Kidney (tissue), 14 donors: ENCODE measurements around the gene TARBP1. TPM values are rescaled to one million over a fixed set of nuclear protein-coding genes. Genes with fewer than 3 reads are reported as not detected.

Experiments used
- DNase-seq, 5 donors: peaks; one replicate each; pipeline ENCODE4 v3.0.0-alpha.2; 2013 to 2020
- FAIRE-seq: peaks from 2 replicates; lab custom pipeline; 2012; peaks lifted over from hg19 to GRCh38; lab: Jason Lieb, UNC
- H3K27ac ChIP-seq, 2 donors: one replicate each; pipeline ENCODE4 v1.7.0; 2013; ENCODE audit warnings: low read depth in 2 of 2, low read length in 2 of 2, inconsistent platforms in 1 of 2
- H3K27me3 ChIP-seq: one replicate; pipeline ENCODE4 v1.7.1; 2013; ENCODE audit warnings: low read length, inconsistent platforms; ENCODE audit not compliant: control insufficient read depth, insufficient read depth
- H3K36me3 ChIP-seq, 3 donors: one replicate each; pipeline versions ENCODE4 v1.7.0 to v1.7.1; 2013; ENCODE audit warnings: low read length in 3 of 3, control low read depth in 1 of 3, inconsistent platforms in 1 of 3; ENCODE audit not compliant: insufficient read depth in 3 of 3, control insufficient read depth in 2 of 3
- H3K4me1 ChIP-seq, 3 donors: one replicate each; pipeline versions ENCODE4 v1.7.0 to v1.7.1; 2013; ENCODE audit warnings: low read length in 3 of 3, inconsistent platforms in 1 of 3, low read depth in 1 of 3; ENCODE audit not compliant: control insufficient read depth in 2 of 3, insufficient read depth in 2 of 3
- H3K4me3 ChIP-seq, 3 donors: one replicate each; pipeline versions ENCODE4 v1.7.0 to v1.8.1; 2013; ENCODE audit warnings: low read length in 3 of 3, control low read depth in 1 of 3, inconsistent platforms in 1 of 3
- H3K9ac ChIP-seq, 3 donors: one replicate each; pipeline versions ENCODE4 v1.7.0 to v1.7.1; 2013; ENCODE audit warnings: low read length in 3 of 3, control low read depth in 1 of 3, inconsistent platforms in 1 of 3
- H3K9me3 ChIP-seq, 3 donors: one replicate each; pipeline versions ENCODE4 v1.7.0 to v1.7.1; 2013; ENCODE audit warnings: low read length in 3 of 3, control low read depth in 1 of 3, inconsistent platforms in 1 of 3; ENCODE audit not compliant: control insufficient read depth in 2 of 3, insufficient read depth in 1 of 3
- intact Hi-C: fragments of 100-400 bp; cut with DNase I; formaldehyde crosslinking; loops from one replicate; pipeline ENCODE4 v1.11.1; 2022
- polyA plus RNA-seq: library from polyadenylated mRNA; stranded (reverse); fragments of 350-450 nt; fragmentation: Illumina TruSeq; extraction: RNeasy Lipid Tissue Mini Kit (QIAGEN cat#74804); gene quantifications from one replicate; pipeline ENCODE4 v1.2.3, GENCODE V29; 2014; ENCODE audit warnings: low read depth, low replicate concordance; ENCODE audit not compliant: insufficient read depth
- total RNA-seq: library from RNA; stranded (reverse); fragmentation: NEBNext Ultra II Directional; extraction: Animal tissue kit (Norgen Biotek cat#: 25700); gene quantifications from one replicate; pipeline ENCODE4 v1.2.1, GENCODE V29; 2021
- TF ChIP-seq, protein P1 (sequence below): IDR thresholded peaks from 3 replicates; pipeline ENCODE4 v1.5.1; 2012; ENCODE audit warnings: mild to moderate bottlenecking, moderate library complexity, borderline replicate concordance; ENCODE audit not compliant: insufficient read depth; ENCODE audit errors: extremely low read depth
- donor health status: control.
- donor health status: control.
- donor health status: control.
- donor health status: control.
- donor health status: control.
- donor health status: DM: yes; HTN: yes; CAD: no.
- donor health status: Normal renal cell carcinoma (clear cell type).

The TARBP1 gene
- total and polyA plus RNA-seq, 2 donors from 2014 or later: 14.3 to 26.2 TPM

DNA sequence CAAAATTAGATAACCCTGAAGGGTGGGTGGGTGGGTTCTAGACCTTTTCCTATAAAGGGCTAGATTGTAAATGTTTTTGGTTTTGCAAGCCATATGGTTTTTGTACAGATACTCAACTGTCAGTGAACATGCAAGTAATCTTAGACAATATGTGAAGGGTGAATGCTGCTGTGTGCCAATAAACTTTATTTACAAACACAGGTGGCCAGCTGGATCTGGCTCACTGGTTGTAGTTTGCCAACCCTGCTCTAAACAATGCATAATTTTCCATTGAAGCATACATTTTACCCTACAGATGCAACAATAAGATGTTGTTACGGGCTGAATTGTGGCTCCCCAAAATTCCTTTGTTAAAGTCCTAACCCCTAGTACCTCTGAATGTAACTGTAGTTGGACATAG, 18.6 kb upstream of the TARBP1 start:
- Histone ChIP-seq H3K27ac (no peak overlapping the region), H3K4me3 (no peak overlapping the region), H3K27me3 (no peaks in the 10 kb centered on the region), H3K9me3 (no peaks in the 10 kb centered on the region), H3K36me3 (no peaks in the 10 kb centered on the region), H3K4me1 (peaks cover 0 to 14% (median 12%) of the 10 kb centered on the region in 3 donors), H3K9ac (no peak overlapping the region)
- FAIRE-seq (no peak), DNase-seq (no peak)
- intact Hi-C loops: loop anchor here (10.0 kb wide), 2 partner anchors 97 to 337 kb away; no protein-coding TSS in a partner anchor
- TF ChIP-seq, protein P1, sequence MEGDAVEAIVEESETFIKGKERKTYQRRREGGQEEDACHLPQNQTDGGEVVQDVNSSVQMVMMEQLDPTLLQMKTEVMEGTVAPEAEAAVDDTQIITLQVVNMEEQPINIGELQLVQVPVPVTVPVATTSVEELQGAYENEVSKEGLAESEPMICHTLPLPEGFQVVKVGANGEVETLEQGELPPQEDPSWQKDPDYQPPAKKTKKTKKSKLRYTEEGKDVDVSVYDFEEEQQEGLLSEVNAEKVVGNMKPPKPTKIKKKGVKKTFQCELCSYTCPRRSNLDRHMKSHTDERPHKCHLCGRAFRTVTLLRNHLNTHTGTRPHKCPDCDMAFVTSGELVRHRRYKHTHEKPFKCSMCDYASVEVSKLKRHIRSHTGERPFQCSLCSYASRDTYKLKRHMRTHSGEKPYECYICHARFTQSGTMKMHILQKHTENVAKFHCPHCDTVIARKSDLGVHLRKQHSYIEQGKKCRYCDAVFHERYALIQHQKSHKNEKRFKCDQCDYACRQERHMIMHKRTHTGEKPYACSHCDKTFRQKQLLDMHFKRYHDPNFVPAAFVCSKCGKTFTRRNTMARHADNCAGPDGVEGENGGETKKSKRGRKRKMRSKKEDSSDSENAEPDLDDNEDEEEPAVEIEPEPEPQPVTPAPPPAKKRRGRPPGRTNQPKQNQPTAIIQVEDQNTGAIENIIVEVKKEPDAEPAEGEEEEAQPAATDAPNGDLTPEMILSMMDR: no peak

GRCh38 chr1:234495231-234495990, 16.4 kb upstream of the TARBP1 start:
- FAIRE-seq: no peak
- Histone ChIP-seq H3K9ac (no peak overlapping the region), H3K4me3 (no peak overlapping the region), H3K9me3 (no peaks in the 10 kb centered on the region), H3K27ac (peak overlapping the region in 1 of 2 donors; percentile 2), H3K27me3 (no peaks in the 10 kb centered on the region), H3K4me1 (peaks cover 0 to 13% (median 12%) of the 10 kb centered on the region in 3 donors), H3K36me3 (no peaks in the 10 kb centered on the region)
- TF ChIP-seq, protein P1: no peak
- intact Hi-C loops: loop anchor here (10.0 kb wide), 2 partner anchors 99 to 339 kb away; no protein-coding TSS in a partner anchor
- peak in 1 of 5 donors; percentile 58 for DNase-seq

- TF ChIP-seq, protein P1: no peak
- FAIRE-seq: no peak
Observed at GRCh38 chr1:234494049-234494448, 15.1 kb upstream of the TARBP1 start.

More at GRCh38 chr1:234494049-234494448, 15.1 kb upstream of the TARBP1 start:
- Histone ChIP-seq H3K9me3 (no peaks in the 10 kb centered on the region), H3K36me3 (no peaks in the 10 kb centered on the region), H3K4me1 (peaks cover 0 to 3% (median 0%) of the 10 kb centered on the region in 3 donors), H3K27ac (no peak overlapping the region), H3K27me3 (no peaks in the 10 kb centered on the region), H3K4me3 (no peak overlapping the region), H3K9ac (no peak overlapping the region)
- intact Hi-C loops: loop anchor here (10.0 kb wide), 2 partner anchors 101 to 341 kb away; no protein-coding TSS in a partner anchor
- no peak for DNase-seq
